Measurements from ENCODE around the gene BACH2.
"Not testable (repeated sequence)": the region's sequence is repeated elsewhere in the genome, so short reads cannot be mapped to it uniquely, and the experiment has no call there.

BACH2 gene

GRCh38 chr6:90053614-90054013, 243.0 kb downstream of the BACH2 start:
- no peak for DNase-seq

GRCh38 chr6:90049295-90049694, 247.3 kb downstream of the BACH2 start:
- no peak for DNase-seq

GRCh38 chr6:90048206-90048967, 248.3 kb downstream of the BACH2 start:
- no peak for DNase-seq

GRCh38 chr6:90045535-90045934, 251.1 kb downstream of the BACH2 start:
- no peak for DNase-seq

GRCh38 chr6:90044833-90045381, 251.7 kb downstream of the BACH2 start:
- DNase-seq: no peak

GRCh38 chr6:90044182-90044832, 252.3 kb downstream of the BACH2 start:
- no peak for DNase-seq

- DNase-seq: no peak
Measured at GRCh38 chr6:90040931-90041330, 255.7 kb downstream of the BACH2 start.

- DNase-seq: no peak
Measured at GRCh38 chr6:90039911-90040310, 256.7 kb downstream of the BACH2 start.

- DNase-seq: no peak
Measured at GRCh38 chr6:90038961-90039653, 257.5 kb downstream of the BACH2 start.

- DNase-seq: no peak
Measured at GRCh38 chr6:90036963-90037362, 259.7 kb downstream of the BACH2 start.

- no peak for DNase-seq
Measured at GRCh38 chr6:90035047-90035723, 261.5 kb downstream of the BACH2 start.

GRCh38 chr6:90033746-90034271, 262.8 kb downstream of the BACH2 start:
- DNase-seq: no peak

- not testable (repeated sequence) for DNase-seq
Measured at GRCh38 chr6:90032489-90033212, 264.0 kb downstream of the BACH2 start.

- DNase-seq: no peak
Measured at GRCh38 chr6:90028995-90029635, 267.5 kb downstream of the BACH2 start.

- DNase-seq: no peak
Measured at GRCh38 chr6:90028066-90028778, 268.4 kb downstream of the BACH2 start.

- no peak for DNase-seq
Measured at GRCh38 chr6:90026216-90026615, 270.4 kb downstream of the BACH2 start.

GRCh38 chr6:90025523-90026061, 271.1 kb downstream of the BACH2 start:
- peak; percentile 70 for DNase-seq

GRCh38 chr6:90024633-90025032, 272.0 kb downstream of the BACH2 start:
- no peak for DNase-seq

GRCh38 chr6:90021711-90022110, 274.9 kb downstream of the BACH2 start:
- no peak for DNase-seq

GRCh38 chr6:90020746-90021145, 275.9 kb downstream of the BACH2 start:
- no peak for DNase-seq

GRCh38 chr6:90019216-90019615, 277.4 kb downstream of the BACH2 start:
- no peak for DNase-seq

All from activated naive CD4-positive, alpha-beta T cell treated with anti-CD3 and anti-CD28 coated beads, Interleukin-2, amount 50 U/mL, for 16 hours (primary cell).